AG04450 (cell line): Measurements from ENCODE around the gene SART1. TPM values are rescaled to one million over a fixed set of nuclear protein-coding genes. Genes with fewer than 3 reads are reported as not detected.

Source experiments
- CTCF ChIA-PET: fragments of 300-600, 350-600 bp; formaldehyde crosslinking; extraction: SDS; loops from one replicate; lab custom pipeline; 2022; ENCODE audit warnings: antibody characterized with exemption, inconsistent platforms; lab: Charles Lee
- POLR2A ChIA-PET: fragments of 350-600 bp; formaldehyde crosslinking; extraction: SDS; loops from one replicate; lab custom pipeline; 2021; ENCODE audit warnings: antibody characterized with exemption, inconsistent platforms; lab: Yijun Ruan, JAX
- DNase-seq: peaks from one replicate; pipeline ENCODE4 v3.0.0-alpha.2; 2011; ENCODE audit warnings: low read depth, low spot score
- H3K27ac ChIP-seq: one replicate; pipeline ENCODE4 v1.5.1; 2012; ENCODE audit warnings: low read depth, low read length, control low read depth
- H3K27me3 ChIP-seq: one replicate; pipeline ENCODE4 v1.6.0; 2012; ENCODE audit warnings: low read length; ENCODE audit not compliant: control insufficient read depth, insufficient read depth
- H3K4me3 ChIP-seq: 2 replicates; pipeline ENCODE4 v1.5.1; 2011; ENCODE audit warnings: mild to moderate bottlenecking, low read depth, low read length, control low read depth
- H3K9me3 ChIP-seq: 2 replicates; pipeline ENCODE4 v1.5.1; 2012; ENCODE audit warnings: low read length; ENCODE audit not compliant: control insufficient read depth, insufficient read depth
- polyA plus RNA-seq: library from polyadenylated mRNA; depleted of rRNA; stranded (reverse); fragments of >200 nt; gene quantifications from 2 replicates; pipeline ENCODE4 v1.2.3, GENCODE V29; 2011
- TF ChIP-seq, protein P1 (sequence below): IDR thresholded peaks from 2 replicates; pipeline ENCODE4 v1.5.1; 2011; ENCODE audit warnings: low read depth, low read length, control low read depth, inconsistent platforms

The SART1 gene
- polyA plus RNA-seq, 1 experiment: 14.3 TPM

GRCh38 chr11:66006134-66006890, 44.8 kb downstream of the SART1 start:
- H3K4me3 ChIP-seq: no peak overlapping the region
- ChIA-PET CTCF (interaction anchor here (0.9 kb wide), 1 partner anchor 17 kb away, joined by 3 read pairs; no protein-coding TSS in a partner anchor), POLR2A (interaction anchor here (0.6 kb wide), 1 partner anchor 246 kb away, joined by 4 read pairs; no protein-coding TSS in a partner anchor)
- TF ChIP-seq, protein P1, sequence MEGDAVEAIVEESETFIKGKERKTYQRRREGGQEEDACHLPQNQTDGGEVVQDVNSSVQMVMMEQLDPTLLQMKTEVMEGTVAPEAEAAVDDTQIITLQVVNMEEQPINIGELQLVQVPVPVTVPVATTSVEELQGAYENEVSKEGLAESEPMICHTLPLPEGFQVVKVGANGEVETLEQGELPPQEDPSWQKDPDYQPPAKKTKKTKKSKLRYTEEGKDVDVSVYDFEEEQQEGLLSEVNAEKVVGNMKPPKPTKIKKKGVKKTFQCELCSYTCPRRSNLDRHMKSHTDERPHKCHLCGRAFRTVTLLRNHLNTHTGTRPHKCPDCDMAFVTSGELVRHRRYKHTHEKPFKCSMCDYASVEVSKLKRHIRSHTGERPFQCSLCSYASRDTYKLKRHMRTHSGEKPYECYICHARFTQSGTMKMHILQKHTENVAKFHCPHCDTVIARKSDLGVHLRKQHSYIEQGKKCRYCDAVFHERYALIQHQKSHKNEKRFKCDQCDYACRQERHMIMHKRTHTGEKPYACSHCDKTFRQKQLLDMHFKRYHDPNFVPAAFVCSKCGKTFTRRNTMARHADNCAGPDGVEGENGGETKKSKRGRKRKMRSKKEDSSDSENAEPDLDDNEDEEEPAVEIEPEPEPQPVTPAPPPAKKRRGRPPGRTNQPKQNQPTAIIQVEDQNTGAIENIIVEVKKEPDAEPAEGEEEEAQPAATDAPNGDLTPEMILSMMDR: no peak
- H3K27ac ChIP-seq: no peak overlapping the region
- DNase-seq: no peak
- no peaks in the 10 kb centered on the region for H3K27me3 ChIP-seq
- no peaks in the 10 kb centered on the region; the same call in 1 of the 2 replicates for H3K9me3 ChIP-seq

- DNase-seq: no peak
- no peaks in the 10 kb centered on the region for H3K27me3 ChIP-seq
- H3K9me3 ChIP-seq: no peaks in the 10 kb centered on the region; the same call in 1 of the 2 replicates
- H3K4me3 ChIP-seq: no peak overlapping the region
- ChIA-PET CTCF (interaction anchor here (0.9 to 1.3 kb wide), 2 partner anchors 16 to 31 kb away, joined by 3 to 7 read pairs; no protein-coding TSS in a partner anchor), POLR2A (interaction anchor here (0.6 kb wide), 1 partner anchor 246 kb away, joined by 4 read pairs; no protein-coding TSS in a partner anchor)
- TF ChIP-seq, protein P1: no peak
- no peak overlapping the region for H3K27ac ChIP-seq
Measured at GRCh38 chr11:66006891-66007176, 45.3 kb downstream of the SART1 start.

GRCh38 chr11:66007201-66007634, 45.7 kb downstream of the SART1 start:
- POLR2A ChIA-PET: no interaction called here
- DNase-seq: no peak
- peaks cover 1% of the 10 kb centered on the region for H3K27me3 ChIP-seq
- H3K4me3 ChIP-seq: no peak overlapping the region
- H3K9me3 ChIP-seq: no peaks in the 10 kb centered on the region; the same call in 1 of the 2 replicates
- TF ChIP-seq, protein P1: no peak
- no peak overlapping the region for H3K27ac ChIP-seq
- CTCF ChIA-PET: interaction anchor here (0.9 to 1.3 kb wide), 2 partner anchors 15 to 30 kb away, joined by 3 to 7 read pairs; no protein-coding TSS in a partner anchor

GRCh38 chr11:66008095-66008467, 46.5 kb downstream of the SART1 start:
- TF ChIP-seq, protein P1: no peak
- Histone ChIP-seq H3K27me3 (peaks cover 3% of the 10 kb centered on the region), H3K9me3 (no peaks in the 10 kb centered on the region; the same call in 1 of the 2 replicates), H3K27ac (no peak overlapping the region), H3K4me3 (no peak overlapping the region)
- ChIA-PET POLR2A (interaction anchor here (0.6 kb wide), 1 partner anchor 133 kb away, joined by 3 read pairs; no protein-coding TSS in a partner anchor), CTCF (interaction anchor here (1.3 to 2.0 kb wide), 2 partner anchors 14 to 123 kb away, joined by 6 to 7 read pairs; no protein-coding TSS in a partner anchor)
- no peak for DNase-seq
